ENCODE measurements around the gene WAPL. TPM values are rescaled to one million over a fixed set of nuclear protein-coding genes. Genes with fewer than 3 reads are reported as not detected.
"Not testable (repeated sequence)": the region's sequence is repeated elsewhere in the genome, so short reads cannot be mapped to it uniquely, and the experiment has no call there.

Gene WAPL
- total RNA-seq, 2 experiments from 2014 or later = 34.3 TPM

DNA sequence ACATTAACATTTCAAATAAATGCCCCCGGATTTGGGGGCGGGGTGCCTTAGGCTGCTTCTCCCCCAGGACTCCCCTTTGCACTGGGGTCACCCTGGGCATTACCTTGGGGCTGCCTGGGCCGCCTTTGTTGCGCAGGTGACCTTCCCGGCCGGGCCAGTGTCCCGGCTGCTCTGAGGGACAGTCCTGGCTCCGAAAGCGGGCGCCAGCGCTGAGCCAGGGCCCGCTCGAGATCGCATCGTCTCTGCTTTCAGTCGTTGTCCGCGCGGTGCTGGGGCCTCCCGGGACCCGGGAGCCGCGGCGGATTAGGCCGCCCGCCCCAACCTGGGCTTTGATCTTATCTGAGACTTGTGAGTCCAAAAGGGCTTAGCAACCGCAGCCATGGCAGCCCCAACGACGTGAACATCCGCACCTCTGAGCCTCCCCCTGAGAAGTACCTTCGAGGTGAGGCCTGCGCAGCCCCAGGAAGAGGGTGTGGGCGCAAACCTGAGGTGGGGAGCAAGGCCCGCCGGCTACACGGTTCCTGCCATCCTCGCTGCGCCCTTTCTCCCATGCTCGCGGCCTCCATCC, 14.8 kb upstream of the WAPL start:
- CTCF ChIA-PET = no interaction called here
- H3K9me3 ChIP-seq (ENCODE audit: control insufficient read depth in 1 of 2, insufficient read depth in 1 of 2, low read length in 2 of 2) = no peaks in the 10 kb centered on the region

GRCh38 chr10:86535132-86535882, 13.7 kb upstream of the WAPL start:
- Histone ChIP-seq H3K9me3 (ENCODE audit: control insufficient read depth in 1 of 2, insufficient read depth in 1 of 2, low read length in 2 of 2) (no peaks in the 10 kb centered on the region), H3K4me3 (ENCODE audit: low read length) (peak overlapping the region; percentile 53), H3K27me3 (ENCODE audit: control insufficient read depth in 1 of 2, insufficient read depth in 2 of 2, low read length in 2 of 2) (no peaks in the 10 kb centered on the region), H3K27ac (ENCODE audit: low read depth in 1 of 2, low read length in 2 of 2) (no peak overlapping the region), H3K4me1 (ENCODE audit: insufficient read depth, low read length) (peaks cover 29% of the 10 kb centered on the region), H3K36me3 (ENCODE audit: insufficient read depth, low read length) (no peaks in the 10 kb centered on the region)
- H3K4me3 Mint-ChIP-seq = peak overlapping the region; percentile 75
- H3K9me3 Mint-ChIP-seq = no peaks in the 10 kb centered on the region
- ATAC-seq (ENCODE audit: poor library complexity) (peak; percentile 16), DNase-seq (peak in 10 of 14 experiments; percentile 4 to 60 (median 38))
- TF ChIP-seq CTCF (IDR thresholded peaks at IDR 0.05) = no peak
- peak overlapping the region; percentile 91 for H3K27ac Mint-ChIP-seq
- ChIA-PET POLR2A (interaction anchor here (0.8 to 2.7 kb wide), 5 partner anchors 13 to 135 kb away, joined by 3 to 17 read pairs (median 4); partner anchors contain the start of gene WAPL), CTCF (interaction anchor here (1.2 kb wide), 1 partner anchor 49 kb away, joined by 3 read pairs; no protein-coding TSS in a partner anchor)
- intact Hi-C loops (cut with DNase I, micrococcal nuclease) = loop anchor here in 1 of 2 experiments (10.0 kb wide), 1 partner anchor 439 kb away; no protein-coding TSS in a partner anchor
- H3K4me1 Mint-ChIP-seq (ENCODE audit: low read depth) = peaks cover 30% of the 10 kb centered on the region
- H3K27me3 Mint-ChIP-seq = no peaks in the 10 kb centered on the region
- H3K36me3 Mint-ChIP-seq (ENCODE audit: low read depth) = no peaks in the 10 kb centered on the region

More for the DNA sequence above, 14.8 kb upstream of the WAPL start:
- H3K27me3 Mint-ChIP-seq = no peaks in the 10 kb centered on the region
- H3K36me3 Mint-ChIP-seq (ENCODE audit: low read depth) = no peaks in the 10 kb centered on the region
- H3K36me3 ChIP-seq (ENCODE audit: insufficient read depth, low read length) = no peaks in the 10 kb centered on the region
- DNase-seq (peak; percentile 26 to 80 (median 54)), ATAC-seq (ENCODE audit: poor library complexity) (peak; percentile 88)
- H3K4me1 Mint-ChIP-seq (ENCODE audit: low read depth) = peaks cover 30% of the 10 kb centered on the region
- H3K4me1 ChIP-seq (ENCODE audit: insufficient read depth, low read length) = peaks cover 31% of the 10 kb centered on the region
- intact Hi-C loops (cut with DNase I, micrococcal nuclease) = loop anchor here in 1 of 2 experiments (2.0 to 10.0 kb wide), 2 partner anchors 14 to 438 kb away; no protein-coding TSS in a partner anchor
- peak overlapping the region; percentile 53 for H3K4me3 ChIP-seq (ENCODE audit: low read length)
- POLR2A ChIA-PET = interaction anchor here (0.8 to 1.4 kb wide), 2 partner anchors 125 to 136 kb away, joined by 3 to 4 read pairs; no protein-coding TSS in a partner anchor
- H3K27me3 ChIP-seq (ENCODE audit: control insufficient read depth in 1 of 2, insufficient read depth in 2 of 2, low read length in 2 of 2) = no peaks in the 10 kb centered on the region
- no peak for TF ChIP-seq CTCF (IDR thresholded peaks at IDR 0.05)
- H3K9me3 Mint-ChIP-seq = no peaks in the 10 kb centered on the region
- peak overlapping the region in 1 of 2 donors; percentile 62 for H3K27ac ChIP-seq (ENCODE audit: low read depth in 1 of 2, low read length in 2 of 2)
- H3K4me3 Mint-ChIP-seq = peak overlapping the region; percentile 82
- H3K27ac Mint-ChIP-seq = peak overlapping the region; percentile 91

GRCh38 chr10:86533328-86533727, 11.7 kb upstream of the WAPL start:
- CTCF ChIA-PET = interaction anchor here (1.0 kb wide), 1 partner anchor 18 kb away, joined by 3 read pairs; no protein-coding TSS in a partner anchor
- DNase-seq = no peak
- peaks cover 14% of the 10 kb centered on the region for H3K4me1 Mint-ChIP-seq (ENCODE audit: low read depth)
- no peak for ATAC-seq (ENCODE audit: poor library complexity)
- Histone ChIP-seq H3K27me3 (ENCODE audit: control insufficient read depth in 1 of 2, insufficient read depth in 2 of 2, low read length in 2 of 2) (no peaks in the 10 kb centered on the region), H3K4me3 (ENCODE audit: low read length) (no peak overlapping the region), H3K4me1 (ENCODE audit: insufficient read depth, low read length) (peaks cover 18% of the 10 kb centered on the region), H3K36me3 (ENCODE audit: insufficient read depth, low read length) (no peaks in the 10 kb centered on the region), H3K27ac (ENCODE audit: low read depth in 1 of 2, low read length in 2 of 2) (no peak overlapping the region), H3K9me3 (ENCODE audit: control insufficient read depth in 1 of 2, insufficient read depth in 1 of 2, low read length in 2 of 2) (no peaks in the 10 kb centered on the region)
- no peaks in the 10 kb centered on the region for H3K9me3 Mint-ChIP-seq
- H3K27me3 Mint-ChIP-seq = no peaks in the 10 kb centered on the region
- POLR2A ChIA-PET = interaction anchor here (2.7 kb wide), 1 partner anchor 11 kb away, joined by 17 read pairs; the partner anchor contains the start of gene WAPL
- intact Hi-C loops (cut with DNase I, micrococcal nuclease) = loop anchor here in 1 of 2 experiments (10.0 kb wide), 1 partner anchor 441 kb away; no protein-coding TSS in a partner anchor
- TF ChIP-seq CTCF (IDR thresholded peaks at IDR 0.05) = no peak
- peak overlapping the region; percentile 50 for H3K27ac Mint-ChIP-seq
- H3K36me3 Mint-ChIP-seq (ENCODE audit: low read depth) = no peaks in the 10 kb centered on the region
- no peak overlapping the region for H3K4me3 Mint-ChIP-seq

- DNase-seq; H3K27me3 Mint-ChIP-seq; H3K36me3 Mint-ChIP-seq (ENCODE audit: low read depth); H3K36me3 ChIP-seq (ENCODE audit: insufficient read depth, low read length); H3K27me3 ChIP-seq (ENCODE audit: control insufficient read depth in 1 of 2, insufficient read depth in 2 of 2, low read length in 2 of 2); H3K4me3 ChIP-seq (ENCODE audit: low read length); CTCF ChIA-PET; H3K9me3 ChIP-seq (ENCODE audit: control insufficient read depth in 1 of 2, insufficient read depth in 1 of 2, low read length in 2 of 2); ATAC-seq (ENCODE audit: poor library complexity); H3K4me3 Mint-ChIP-seq; H3K27ac ChIP-seq (ENCODE audit: low read depth in 1 of 2, low read length in 2 of 2); H3K9me3 Mint-ChIP-seq; H3K4me1 ChIP-seq (ENCODE audit: insufficient read depth, low read length); H3K27ac Mint-ChIP-seq; POLR2A ChIA-PET: not testable (repeated sequence)
- intact Hi-C loops (cut with DNase I, micrococcal nuclease) = loop anchor here in 1 of 2 experiments (10.0 kb wide), 1 partner anchor 566 kb away; the partner anchor contains the start of genes GLUD1 and SHLD2
- peaks cover 17% of the 10 kb centered on the region for H3K4me1 Mint-ChIP-seq (ENCODE audit: low read depth)
Measured at GRCh38 chr10:86528736-86529135, 7.1 kb upstream of the WAPL start.

Measured in CD4-positive, alpha-beta T cell (primary cell).